Globus pallidus (tissue), 1 donor: ENCODE measurements around the gene MAP4K2.

ENCODE experiments used
- DNase-seq: peaks from one replicate; pipeline ENCODE4 v3.0.0-alpha.2; 2015; ENCODE audit warnings: low spot score

MAP4K2 gene

DNA sequence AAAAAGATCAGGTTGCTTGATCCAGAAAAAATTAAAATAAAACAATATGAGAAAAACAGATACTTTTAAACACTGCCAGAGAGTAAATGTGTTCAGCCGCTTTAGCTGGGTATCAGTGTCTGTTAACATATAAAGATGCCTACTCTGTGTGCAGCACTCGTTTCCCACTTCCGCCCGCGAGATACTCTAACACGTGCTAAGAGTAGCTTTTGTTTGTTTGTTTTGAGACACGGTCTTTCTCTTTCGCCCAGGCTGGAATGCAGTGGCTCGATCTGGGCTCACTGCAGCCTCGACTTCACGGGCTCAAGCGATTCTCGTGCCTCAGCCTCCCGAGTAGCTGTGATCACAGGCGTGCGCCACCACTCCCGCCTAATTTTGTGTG lies 7.9 kb upstream of the MAP4K2 start:
- DNase-seq: no peak

DNA sequence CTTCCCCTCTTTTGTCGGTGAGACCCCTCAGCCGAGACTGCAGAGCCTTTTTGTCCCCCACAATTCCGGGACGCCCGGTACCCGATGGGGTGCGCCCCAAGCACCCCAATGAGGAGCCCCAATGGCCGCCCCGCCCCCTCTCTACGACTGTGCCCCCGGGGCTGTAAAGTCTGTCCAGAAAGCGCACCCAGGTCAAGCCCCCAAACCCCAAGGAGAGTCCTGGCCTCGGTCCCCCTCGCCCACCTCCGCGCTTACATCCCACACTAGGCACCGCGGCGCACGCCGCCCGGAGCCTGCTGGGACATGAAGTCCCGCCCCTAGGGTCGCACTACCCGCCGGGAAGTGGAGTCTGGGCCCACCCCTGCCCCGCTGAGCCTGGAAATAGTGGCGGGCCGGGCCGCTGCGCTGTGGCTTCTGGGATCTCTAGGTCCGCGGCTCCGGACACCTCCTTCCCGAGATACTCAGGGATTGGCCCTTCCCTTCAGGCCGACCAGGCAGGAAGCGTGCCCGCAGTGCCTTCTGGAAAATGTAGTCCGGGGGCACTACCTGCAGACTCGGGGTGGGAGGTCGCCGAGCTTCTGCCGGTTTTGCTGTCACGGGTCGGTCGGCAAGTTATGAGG lies 7.4 kb upstream of the MAP4K2 start, which contains the start of gene MEN1:
TSS of gene MEN1 (minus strand) at position 281 of the 620 bp plus-strand sequence. CDS start 442 bp downstream, outside the sequence.
- DNase-seq: peak; percentile 96

DNA sequence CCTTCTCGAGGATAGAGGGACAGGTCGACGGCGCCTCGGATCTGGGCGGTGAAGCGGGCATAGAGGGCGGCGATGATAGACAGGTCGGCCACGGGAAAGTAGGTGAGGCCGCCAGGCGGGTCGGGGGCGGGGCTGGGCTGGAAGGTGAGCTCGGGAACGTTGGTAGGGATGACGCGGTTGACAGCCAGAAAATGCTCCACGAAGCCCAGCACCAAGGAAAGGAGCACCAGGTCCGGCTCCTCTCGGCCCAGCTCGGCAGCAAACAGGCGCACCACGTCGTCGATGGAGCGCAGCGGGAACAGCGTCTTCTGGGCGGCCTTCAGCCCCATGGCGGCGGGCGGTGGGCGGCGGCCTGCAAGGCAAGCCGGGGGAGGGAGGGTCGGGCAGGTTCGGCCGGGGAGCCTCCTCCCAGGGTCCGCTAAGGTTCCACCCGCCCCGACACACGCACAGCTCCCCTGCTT lies 6.8 kb upstream of the MAP4K2 start:
- no peak for DNase-seq

DNA sequence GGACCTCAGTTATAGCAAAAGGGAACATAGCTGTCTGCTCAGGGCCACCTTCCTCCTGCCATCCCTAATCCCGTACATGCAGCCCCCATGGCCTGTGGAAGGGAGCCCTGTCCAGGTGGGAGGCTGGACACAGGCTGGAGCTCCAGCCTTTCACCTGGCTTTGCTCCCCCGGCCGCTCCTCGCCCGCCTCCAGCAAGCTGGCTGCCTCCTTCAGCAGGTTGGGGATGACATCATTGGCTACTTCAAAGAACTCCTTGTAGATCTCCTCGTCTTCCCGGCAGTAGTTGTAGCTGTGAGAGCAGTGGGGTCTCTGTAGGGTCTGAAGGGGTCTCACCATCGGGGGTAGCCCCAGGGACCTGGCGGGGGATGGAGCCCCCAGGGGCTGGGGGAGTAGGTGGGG lies 2.5 kb upstream of the MAP4K2 start:
- no peak for DNase-seq

DNA sequence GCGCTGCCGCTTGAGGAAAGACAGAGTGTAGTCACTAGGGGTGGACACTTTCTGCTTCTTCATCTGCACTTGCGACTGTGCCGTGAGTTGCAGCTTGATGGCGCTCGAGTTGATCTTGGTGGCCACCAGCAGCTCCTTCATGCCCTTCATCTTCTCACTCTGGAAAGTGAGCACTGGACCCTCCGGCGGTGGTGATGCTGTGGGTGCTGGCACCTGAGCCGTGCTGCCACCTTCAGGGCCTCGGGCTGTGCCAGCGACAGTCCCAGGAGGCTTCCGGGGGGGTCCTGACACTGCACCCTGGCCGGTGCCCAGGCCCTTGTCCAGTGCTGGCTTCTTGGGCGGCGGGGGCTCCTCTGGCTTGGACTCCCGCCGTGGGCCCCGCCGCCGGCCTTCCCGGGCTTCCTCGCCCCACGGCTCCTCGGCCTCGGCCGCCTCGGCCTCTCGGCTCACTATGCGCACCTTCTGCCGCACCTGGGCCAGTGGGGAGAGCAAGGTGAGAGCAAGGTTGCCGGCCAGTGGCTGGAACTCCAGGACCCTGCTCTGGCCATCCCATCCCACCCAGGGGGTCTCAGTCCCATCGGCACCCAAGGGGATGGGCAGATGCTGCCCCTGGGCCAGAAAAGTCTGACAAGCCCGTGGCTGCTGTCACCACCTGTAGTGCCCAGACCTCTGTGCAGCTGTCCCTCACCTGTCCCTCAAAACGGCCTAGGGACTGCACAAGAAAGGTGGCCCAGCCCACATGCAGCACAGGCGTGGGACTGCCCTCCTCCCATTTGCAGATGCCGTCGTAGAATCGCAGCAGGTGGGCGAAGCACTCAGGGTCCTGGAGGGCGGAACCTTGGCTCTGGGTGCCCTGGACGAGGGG lies 1.6 kb upstream of the MAP4K2 start:
- no peak for DNase-seq

DNA sequence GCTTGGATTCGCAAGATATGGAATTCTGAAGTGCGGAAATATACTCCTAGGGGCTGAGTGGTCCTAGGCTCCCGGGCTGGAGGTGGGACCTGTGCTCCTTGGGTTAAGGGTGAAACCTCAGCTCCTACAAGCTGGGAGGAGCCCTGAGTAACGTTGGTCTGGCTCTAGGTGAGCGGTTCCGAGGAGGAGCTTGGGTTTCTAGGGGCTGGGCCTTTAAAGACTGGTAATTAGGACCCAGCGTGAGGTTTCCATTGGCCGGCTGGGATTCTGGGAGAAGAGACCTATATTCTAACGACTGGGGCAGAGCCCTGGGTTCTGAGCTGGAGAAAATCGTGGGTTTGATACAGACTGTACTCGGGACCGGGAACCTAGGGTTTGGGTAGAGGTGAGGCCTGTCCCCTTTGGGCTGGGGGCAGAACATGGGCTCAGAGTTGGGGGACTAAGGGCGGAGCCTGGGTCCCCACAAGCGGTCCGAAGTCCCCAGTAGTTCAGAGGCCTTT lies 882 bp upstream of the MAP4K2 start:
- DNase-seq: no peak

DNA sequence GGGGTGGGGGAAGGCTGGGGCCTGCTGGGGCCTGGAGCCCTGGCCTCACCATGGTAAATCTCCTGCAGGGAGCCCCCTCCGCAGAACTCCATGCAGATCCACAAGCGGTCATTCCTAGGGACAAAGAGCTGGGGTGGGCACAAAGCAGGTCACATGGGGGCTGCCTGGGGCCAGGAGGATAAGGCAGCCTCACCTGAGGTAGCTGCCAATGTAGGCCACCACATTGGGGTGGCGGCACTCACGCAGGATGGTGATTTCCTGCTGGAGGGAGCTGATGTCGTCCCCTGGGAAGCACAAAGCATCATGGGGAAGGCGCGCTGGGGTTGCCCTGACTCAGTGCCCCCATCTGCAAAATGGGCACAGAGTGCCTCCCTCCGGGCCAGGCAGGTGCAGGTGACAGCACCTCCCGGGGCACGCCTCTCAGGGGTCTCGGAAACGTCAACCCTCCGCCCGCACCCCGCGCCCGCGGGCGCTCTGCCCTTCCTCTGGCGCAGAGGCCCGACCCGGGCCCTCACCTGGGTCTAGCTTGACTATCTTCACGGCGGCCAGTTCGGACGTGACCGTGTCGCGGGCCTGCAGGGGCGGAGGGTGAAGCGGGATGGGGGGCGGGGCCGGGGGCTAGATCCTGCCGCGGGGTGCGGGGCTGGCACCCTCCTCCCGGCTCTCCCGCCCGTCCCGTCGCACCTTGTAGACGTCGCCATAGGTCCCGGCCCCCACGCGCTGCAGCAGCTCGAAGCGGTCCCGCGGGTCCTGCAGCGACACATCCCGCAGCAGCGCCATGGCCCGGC lies 450 bp downstream of the MAP4K2 start:
- DNase-seq: no peak

DNA sequence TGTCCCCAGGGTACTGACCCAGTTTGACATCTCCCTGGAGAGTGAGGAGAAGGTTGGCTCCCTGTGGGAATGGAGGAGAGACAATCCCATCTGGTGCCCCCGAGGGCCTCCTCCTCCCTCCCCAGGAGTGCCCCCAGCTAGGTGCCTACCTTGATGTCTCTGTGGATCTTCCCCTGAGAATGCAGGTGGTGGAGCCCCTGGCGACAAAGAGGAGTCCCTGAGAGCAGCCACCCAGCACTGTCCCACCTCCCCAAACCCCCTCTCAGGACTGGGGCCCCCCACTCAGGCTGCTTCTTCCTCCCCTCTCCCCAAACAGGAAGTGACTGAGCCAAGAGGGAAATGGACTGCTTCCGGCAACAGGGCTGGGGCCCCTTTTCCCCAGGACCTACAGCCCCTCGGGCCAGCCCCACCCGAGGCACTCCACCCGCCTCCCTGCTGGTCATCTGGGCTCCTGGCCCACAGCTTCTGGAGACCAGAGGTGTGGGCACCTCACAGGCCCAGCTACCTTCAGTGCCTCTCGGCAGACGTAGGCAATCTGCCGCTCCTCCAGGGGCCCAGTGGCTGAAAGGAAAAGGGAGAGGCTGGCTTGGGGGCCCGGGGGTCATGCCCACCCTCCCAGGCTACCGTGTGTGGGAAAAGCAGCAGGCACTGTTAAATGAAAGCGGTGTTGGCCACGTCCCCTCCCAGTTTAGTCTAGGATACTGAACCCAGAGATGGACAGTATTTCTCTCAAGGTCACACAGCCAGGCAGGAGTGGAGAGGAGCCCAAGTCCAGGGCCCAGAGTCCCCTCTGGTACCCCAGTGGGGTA lies 1.2 kb downstream of the MAP4K2 start:
- DNase-seq: no peak

DNA sequence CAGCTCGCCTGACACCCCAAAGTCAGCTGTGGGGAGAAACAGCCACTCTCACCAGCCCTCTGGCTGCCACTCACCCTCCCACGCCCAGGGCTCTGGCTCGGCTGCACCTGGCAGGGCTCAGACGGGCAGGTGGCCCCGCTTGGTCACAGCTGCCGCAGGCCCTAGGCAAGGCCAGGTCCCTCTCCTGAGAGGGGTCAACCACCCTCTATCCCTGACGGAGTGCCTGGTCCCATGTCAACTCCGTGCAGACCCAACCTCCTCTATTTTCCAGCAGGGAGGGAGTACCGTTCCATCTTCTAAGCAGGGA lies 1.9 kb downstream of the MAP4K2 start:
- no peak for DNase-seq

DNA sequence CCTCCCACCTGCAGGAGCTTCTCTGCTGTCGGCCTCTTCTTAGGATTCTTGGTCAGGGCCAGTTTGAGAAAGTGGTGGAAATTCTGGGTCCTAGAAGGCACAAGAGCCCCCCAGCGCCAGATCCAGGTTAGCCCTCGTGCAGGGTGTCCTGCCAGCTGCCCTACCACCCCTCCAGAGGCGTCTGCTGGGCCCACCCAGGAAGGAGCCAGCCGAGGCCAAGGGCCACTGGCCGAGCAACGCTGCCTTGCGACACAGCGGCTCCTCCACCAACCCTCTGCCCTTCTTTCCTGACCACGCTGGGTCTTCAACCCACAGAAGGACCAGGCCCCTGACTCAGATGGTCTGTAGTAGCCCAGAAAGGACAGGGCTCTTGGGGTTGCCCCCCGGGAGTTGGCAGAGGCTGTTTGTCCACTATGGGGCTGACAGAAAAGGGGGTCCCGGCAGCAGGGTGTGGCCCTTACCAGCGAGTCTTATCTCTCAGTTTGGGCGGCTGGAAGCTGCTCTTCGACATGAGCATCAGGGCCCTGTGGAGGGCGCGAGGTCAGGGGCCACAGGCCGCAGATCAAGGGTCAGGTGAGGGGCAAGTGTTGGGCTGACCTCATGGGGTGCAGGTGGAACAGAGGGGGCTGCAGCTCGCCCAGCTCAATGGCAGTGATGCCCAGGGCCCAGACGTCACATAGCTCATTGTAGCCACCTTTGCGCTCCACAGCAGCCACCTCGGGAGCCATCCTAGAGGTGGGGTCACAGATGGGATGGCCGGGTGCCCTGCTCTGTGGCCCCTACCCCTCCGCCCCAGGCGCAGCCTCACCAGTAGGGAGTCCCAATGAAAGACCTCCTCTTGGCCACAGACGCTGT lies 2.5 kb downstream of the MAP4K2 start:
- DNase-seq: no peak

DNA sequence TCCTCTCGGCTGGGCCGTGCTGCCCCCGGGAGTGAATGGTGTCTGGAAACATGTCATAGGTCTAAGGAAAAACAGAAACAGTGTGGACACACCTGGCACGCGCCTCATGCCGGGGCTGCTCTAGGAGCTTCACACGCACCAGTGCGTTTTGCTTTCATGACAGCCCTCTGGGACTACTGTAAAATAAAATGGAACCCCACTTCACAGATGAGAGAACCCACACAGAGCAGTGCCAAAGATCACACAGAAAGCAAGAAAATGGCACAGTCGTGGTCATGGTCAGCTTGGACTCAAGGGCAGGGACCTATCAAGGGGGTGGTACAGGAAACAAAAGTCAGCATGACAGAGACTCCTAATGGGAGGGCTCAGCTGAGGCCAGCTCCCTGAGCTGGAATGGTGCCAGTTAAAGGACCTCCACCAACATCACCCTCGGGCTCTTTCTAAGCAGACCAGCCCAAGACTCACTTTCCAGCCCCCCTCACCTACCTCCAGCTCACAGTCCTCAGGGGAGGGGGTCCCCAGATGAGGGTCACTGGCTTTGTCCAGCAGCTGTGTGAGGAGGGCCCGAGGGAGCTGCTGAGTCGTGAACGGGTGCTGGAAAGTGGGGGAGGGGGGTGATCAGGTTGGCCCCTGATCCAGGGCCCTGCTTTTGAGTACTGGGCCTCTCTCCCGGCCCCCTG lies 3.3 kb downstream of the MAP4K2 start:
- DNase-seq: no peak

DNA sequence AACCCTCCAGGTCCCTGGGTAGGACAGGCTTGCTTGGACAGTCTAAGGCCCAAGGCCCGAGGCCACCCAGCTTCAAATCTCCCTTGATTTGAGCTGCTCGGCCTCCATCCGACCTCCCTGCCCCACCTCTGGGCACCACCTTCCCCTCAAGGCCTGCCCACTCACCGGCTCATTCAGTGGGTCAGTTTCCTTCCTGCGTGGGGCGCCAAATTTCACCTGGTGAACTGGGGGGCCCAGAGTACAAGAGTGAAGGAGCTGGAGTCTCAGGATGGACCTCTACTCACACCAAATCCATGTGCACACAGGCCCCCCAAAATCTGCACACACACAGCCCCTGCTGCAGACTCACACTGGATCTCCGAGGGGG lies 3.8 kb downstream of the MAP4K2 start:
- DNase-seq: no peak

DNA sequence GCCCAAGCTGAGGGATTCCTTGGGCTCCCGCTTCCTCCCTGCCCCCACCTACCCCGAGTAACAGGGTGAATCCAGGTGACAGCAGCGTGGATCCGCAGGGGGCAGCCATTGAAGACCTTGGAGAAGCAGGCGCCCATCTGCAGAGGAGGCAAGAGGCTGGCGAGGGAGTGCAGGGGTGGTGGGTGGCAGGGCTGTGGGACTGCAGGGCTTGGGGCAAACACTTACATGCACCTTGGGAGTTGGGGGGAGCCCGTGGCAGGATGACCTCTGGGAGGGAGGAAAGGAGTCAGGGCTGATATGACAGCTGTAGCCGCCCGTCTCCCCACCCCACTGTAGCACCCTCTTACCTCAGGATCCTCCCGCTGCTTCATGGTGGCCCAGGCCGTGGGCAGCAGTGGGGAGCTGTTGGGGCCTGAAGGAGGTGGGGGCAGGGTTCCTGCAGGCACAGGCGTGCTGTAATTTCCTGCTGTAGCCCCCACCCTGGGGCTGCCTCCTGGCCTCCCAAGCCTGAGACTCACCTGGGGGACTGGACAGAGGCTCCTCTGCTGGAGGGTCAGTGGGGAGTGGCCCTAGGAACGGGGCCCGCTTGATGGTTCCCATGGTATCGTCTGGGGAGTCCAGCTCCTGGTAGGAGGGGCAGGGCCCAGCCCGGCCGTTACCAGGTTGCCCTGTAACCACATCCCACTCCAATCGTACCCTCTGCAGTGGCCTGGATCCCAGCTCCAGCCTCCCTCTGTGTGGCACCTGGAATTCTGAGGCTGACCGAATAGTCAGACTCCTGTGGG lies 6.1 kb downstream of the MAP4K2 start:
- no peak for DNase-seq

DNA sequence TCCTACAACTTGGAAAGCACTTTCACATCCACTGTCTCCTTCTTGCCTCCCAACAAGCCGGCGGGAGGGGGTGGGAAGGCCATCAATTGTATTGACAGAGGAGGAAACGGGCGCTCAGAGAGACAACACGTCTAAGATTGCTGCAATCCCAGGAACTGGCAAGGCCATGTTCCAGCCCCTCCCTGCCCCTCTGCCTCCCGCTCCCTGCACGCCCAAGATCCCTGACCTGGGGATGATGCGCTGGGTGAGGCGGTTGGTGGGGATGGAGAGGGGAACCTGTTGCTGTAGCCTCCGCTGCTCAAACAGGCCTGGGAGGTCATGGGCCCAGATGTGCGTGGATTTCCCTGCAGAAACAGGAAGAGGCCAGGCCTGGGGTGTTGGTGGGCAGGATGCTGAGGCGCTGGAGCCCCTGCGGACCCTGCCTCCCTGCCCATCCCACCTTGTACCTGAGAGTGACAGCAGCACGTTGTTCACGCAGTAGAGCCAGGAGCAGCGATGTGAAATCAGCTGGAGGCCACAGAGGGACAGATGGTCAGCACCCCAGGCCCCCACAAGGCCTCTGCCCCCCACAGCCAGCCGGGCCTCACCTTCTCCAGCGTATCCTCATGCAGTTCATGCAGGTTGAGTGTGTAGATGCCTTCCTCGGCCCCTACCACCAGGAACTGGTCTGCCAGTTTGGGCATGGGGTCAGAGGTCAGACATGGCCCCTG lies 6.8 kb downstream of the MAP4K2 start:
- DNase-seq: no peak

DNA sequence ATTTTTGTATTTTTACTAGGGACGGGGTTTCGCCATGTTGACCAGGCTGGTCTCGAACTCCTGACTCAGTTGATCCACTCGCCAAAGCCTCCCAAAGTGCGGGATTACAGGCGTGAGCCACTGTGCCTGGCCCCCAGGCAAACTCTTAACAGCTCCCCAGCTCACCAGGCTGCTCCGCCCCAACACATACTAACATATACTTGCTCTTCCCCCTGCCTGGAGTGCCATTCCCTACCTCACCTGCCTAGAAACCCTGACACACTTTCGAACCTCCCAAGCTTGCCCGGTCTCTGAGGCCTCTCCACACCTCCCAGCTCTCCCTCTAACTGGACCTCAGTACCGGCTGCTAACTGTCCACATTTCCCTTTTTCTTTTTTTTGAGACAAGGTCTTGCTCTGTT lies 8.5 kb downstream of the MAP4K2 start:
- no peak for DNase-seq

DNA sequence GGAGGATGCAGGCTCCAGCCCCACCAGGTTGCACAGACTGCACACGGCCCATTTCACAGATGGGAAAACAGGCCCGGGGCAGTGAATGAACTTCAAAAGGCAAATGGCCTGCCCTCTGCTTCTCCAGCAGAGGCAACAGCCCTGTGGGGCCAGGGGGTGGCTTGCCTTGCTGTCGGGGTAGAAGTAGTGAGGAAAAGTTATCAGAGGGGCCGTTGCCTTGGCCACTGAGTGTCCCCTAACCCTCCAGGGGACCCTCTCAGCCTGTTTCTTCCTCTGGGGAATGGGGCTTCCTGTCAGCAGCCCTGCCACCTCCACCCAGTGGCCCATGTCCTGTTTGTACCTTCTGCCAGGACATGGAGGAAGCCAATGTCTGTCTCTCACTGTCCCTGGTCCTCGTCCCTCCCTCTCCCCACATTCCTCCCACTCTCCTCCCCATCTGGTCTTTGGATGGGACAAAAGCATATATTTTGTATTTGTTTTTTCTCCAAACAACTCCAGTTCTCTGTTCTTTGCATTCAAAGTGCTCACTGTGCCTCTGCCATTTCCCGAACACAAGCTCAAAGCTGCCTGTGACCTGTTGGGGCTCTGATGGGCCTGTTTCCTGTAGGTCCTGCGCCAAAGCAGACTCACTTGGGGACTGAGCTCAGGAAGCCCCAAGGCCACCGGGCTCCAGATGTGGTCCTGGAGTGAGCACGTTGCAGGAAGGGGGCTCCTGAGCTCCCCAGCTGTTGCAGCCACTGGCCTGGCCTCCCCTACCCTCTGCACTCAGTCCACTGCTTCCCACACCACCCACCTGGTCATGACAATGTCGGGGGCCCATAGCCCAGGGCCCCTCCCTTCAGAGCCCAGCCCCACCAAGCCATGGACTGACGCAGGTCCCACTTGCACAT lies 9.5 kb downstream of the MAP4K2 start:
- DNase-seq: no peak

DNA sequence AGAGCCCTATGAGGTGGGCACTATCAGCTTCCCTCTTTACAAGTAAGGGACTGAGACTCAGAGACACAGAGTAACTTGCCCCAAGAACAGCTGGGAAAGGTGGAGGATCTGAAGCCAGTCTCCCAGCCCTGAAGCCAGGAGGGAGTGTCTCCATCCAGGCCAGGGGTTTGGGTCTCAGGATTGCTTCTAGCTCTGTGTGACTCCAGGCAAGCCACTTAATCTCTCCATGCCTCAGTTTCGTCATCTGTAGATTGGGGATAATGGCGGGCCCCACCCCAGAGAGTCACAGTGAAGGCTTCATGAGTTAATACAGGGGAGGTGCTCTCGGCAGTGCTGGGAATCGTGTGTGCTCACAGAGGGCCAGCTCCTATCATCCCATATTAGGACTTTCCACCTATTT lies 10.5 kb downstream of the MAP4K2 start:
- DNase-seq: no peak

DNA sequence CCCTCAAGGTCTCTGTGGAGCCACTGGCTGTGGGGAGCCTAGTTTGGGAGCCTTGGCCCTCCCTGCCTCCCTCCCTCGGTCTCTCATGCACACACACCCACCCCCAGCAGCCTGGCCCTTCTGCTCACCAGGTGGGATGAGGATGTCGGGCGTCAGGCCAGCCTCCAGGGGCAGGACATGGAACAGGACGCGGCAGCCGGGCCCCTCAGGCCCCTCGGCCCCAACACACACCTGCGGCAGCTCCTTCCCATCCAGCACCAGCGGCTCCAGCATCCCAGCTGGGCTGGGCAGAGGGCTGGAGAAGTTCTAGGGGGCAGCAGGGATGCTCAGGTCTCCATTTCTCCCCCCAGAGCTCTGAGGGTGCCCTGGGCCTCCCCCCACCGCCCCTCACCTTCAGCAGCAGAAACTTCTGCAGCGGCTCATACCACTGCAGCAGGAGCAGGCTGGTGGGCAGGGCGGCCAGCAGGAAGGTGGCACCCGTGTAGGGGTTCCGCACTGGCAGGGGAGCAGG lies 11.2 kb downstream of the MAP4K2 start:
- no peak for DNase-seq
